HG02981 (cell line): ENCODE data around the gene LYPD6B.

Experiments
- ATAC-seq: cut with Tn5 transposase; IDR thresholded peaks from one replicate; pipeline ENCODE4 v1.9.1; 2021; ENCODE audit warnings: mild to moderate bottlenecking, moderate library complexity; ENCODE audit not compliant: unreplicated experiment

The LYPD6B gene

DNA sequence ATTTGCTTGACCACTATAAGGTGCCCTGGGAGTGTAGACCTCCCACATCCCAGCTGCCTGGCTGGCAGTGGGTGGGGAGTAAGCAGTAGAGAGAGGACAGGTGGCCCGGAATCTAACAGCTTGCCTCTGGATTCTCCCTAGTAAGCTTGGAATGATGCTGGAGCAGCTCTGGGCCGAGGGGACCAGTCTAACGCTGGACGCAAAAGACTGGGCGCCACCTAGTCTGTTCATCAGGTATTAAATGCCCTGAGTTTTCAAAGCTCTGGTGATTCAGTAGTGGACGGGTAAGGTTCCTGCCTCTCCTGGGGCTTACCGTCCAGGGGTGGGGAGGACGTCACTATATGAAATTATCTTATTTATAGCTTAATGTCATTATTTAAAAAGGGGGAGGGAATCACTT, 648 bp upstream of the LYPD6B start:
- ATAC-seq = no peak

DNA sequence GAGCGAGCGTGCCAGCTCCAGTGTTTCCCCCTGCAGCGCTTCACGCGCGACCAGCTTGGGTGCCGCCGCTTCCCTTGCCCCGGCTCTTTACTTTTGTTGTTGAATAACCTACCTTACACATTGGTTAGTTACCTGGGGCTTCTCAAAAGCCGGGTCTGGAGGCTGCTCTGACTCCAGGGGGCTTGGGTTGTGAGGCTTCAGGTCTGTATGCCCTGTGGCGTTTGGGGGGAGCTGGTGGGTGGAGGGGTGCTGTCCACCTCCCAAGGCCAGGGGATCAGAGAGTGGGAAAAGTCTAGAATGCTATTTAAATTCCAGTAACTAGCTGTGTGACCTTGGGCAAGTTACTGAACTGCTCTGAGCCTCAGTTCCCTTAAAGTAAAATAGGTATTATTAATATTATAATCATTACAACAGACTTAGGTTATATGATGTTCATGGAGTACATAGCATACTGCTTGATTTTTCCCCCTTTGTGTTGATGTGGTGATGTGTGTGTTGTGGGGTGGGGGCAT, 770 bp downstream of the LYPD6B start:
- ATAC-seq = no peak

DNA sequence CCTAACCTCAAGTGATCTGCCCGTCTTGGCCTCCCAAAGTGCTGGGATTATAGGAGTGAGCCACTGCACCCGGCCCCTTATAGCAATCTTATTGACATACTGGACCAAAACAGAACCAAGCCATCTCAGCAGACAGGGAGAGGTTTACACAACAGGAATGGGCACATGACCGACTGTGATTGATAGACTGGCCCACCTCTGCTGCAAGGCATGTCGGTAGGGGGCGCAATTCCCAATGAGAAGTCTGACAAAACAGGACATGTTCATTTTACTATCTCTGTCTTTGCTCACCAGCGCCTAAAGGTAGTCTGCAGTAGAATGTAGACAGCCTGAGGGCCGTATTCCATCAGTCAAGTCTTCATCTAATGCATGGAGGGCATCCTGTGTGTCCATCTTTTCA, 2.0 kb downstream of the LYPD6B start:
- no peak for ATAC-seq

DNA sequence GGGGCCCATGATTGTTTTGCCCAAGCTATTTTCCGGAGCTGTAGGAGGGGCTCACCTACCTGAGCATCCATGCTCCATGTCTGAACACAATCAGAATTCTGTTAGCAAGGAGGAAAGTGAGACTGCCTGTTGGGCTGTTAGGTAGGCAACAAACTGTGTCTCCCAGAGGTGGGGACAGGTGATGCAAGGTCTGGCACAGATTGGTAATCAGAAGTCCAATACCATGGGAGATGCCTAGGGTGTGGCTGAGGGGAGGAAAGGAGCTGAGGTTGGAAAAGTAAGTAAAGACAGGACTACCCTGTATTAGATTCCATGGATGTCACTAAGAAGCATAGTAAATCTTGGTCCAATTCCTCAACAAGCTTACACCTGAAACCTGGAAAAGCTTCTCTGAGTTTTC, 3.0 kb downstream of the LYPD6B start:
- no peak for ATAC-seq

DNA sequence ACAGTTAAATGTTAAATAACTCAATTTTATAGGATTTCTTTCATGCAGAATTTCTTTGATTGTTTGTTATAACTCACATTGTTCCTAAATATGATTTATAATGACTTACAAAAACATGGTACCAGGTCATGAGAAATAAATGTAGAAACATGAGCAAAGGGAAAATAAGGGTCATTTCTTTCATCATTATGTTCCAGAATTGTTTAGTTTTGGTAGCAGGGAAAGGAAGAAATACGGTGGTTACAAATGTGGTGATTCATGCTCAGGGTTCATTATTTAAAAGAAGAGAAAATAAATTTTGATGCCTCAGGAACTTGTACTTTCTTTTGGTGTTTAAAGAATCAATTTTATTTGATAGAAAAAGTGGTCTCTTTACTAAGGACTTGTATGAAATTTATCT, 4.4 kb downstream of the LYPD6B start:
- no peak for ATAC-seq

DNA sequence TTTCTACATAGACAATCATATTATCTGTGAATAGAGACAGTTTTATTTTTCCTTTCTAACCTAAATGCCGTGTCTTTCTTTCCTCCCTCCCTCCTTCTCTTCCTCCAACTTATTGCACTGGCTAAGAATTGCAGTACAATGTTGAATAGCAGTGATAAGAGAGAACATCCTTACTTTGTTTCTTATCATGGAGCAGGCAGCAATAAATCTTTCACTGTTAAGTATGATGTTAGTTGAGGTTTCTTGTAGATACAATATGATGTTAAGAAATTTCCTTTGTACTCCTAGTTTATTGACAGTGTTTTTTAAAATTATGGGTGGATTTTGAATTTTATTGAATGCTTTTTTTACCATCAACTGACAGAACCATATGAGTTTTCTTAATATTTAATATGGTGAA, 6.0 kb downstream of the LYPD6B start:
- ATAC-seq = no peak

DNA sequence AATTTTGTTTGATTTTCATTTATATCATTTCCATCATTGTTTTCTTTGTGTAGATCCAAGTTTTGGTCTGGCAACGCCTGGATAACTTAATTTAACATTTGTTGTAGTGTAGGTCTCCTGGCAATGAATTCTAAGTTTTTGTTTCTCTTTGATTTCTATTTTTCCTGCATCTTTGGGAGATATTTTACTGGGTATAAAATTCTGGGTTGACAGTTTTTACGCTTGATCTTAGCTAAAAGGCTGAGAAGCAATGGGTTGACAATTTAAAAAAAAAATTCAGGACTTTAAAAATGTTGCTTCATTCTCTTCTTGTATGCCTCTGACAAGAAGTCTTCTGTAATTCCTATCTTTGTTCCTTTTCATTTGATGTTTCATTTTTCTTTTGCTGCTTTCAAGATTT, 8.6 kb downstream of the LYPD6B start:
- ATAC-seq = no peak

DNA sequence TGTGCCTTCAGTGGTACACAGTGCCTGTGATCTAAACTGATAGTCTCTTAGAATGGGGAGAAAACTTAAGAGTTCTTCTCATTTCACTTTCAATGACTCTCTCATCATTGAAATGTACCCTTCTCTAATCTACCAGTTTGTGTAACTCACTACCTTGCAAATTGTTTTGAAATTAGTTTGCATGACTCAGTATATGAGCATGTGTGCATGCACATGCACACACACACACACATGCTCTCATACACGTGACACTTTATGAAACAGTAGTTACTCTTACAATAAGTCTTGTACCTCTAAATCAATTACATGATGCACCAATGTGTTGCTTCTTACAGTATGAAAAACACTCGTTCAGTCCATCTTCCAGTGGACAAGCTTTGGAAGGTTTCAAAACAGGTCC, 10.6 kb downstream of the LYPD6B start:
- ATAC-seq = no peak

DNA sequence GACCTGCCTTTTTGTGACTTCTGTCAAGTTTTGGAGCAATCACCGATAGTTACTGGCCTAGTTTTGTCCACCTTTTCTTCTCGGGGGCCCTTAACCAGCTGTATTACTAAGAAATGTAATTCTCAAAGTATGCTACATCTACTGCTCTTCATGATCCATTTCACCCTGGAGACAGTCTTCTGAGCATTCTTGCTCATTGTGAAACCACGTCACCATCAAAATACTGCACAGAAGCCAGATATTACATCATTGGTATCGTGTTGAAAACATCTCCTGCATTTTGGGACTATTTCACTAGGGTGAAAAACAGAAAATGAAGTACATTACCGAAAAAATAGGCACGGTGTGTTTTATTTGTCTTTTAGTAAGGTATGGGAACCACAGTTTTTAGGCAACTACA, 11.7 kb downstream of the LYPD6B start:
- ATAC-seq = no peak

DNA sequence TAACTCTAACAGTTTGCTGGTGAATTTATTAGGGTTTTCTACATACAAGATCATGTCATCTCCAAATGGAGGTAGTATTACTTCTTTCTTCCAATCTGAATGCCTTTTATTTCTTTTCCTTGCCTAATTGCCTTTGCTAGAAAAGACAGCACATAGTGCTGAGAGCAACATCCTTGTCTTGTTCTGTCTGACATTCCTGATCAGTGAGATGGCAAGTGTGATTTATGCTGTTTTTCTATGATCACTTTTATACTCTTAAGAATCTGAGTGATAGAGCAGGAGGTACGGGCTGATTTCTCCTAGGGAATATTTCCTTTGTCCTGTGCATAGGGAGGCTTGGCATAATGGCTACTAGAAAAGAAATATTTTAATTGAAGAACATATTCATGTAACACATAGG, 17.3 kb downstream of the LYPD6B start:
- ATAC-seq = no peak

DNA sequence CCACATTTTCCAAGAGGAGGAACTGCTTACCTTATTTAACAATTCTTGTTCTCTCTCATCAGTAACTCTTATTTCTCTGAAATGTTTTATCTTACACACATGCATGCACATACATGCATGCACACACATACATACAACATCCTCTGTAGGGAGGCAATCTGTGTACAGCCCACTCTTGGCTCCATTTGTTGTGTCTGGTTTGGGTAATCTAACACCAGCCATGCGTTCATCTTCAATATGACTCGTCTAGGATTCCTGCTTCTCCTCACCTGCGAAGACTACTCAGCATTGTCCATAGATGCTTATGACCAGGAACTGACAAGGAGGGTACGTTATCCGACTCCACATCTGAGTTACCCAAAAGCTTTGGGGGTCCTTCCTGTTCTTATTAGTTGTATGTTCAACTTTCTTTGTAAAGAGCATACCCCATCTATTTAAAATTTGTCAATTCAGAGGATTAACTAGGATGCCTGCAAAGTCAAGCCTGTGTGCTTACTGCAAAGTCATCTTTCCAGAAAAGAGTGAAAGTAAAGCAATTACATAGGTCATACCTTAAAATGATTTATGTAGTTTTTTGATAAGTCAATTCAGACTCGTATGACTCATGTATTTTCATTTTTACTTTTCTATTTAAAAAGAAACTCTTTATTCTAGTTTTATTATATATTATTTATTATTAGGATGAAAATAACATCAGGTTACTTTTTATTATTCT, 18.2 kb downstream of the LYPD6B start:
- ATAC-seq = no peak

DNA sequence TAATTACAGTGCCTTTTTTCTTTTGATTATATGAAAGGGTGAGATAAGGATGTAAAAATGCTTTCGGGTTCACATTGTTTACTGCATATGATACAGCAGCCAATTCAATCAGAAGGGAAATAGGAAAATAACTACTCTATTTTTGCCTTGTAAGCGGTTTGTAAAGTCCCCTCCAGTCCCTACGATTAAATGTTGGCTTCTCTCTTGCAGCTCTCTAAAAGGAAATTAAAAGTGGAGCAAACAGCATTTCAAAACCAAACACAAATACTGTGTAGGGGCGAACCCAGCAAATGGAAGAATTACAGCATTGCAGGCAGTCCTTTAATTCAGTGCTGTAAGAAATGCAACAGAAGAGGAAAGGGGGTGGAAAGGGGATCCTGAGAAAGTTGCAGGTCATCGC, 18.9 kb downstream of the LYPD6B start:
- ATAC-seq = no peak

DNA sequence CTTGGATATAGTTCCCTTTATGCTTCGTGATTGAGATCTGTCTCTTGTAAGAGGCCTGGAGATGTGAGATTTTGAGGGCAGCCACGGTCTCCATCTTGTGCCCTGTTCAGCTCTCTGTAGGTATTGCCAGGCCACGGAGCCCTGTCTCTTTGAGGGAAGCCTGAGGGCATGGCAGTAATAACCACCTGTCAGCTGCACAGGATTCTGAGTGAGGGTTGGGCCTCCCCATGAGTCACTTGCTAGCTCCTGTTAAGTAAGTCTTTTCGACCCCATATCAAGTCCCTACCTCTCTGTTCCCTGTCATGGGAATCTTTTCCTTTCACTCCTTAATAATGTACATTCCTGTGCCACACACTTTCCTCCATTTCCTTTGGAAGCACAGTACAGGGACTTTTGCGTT, 20.4 kb downstream of the LYPD6B start:
- no peak for ATAC-seq

DNA sequence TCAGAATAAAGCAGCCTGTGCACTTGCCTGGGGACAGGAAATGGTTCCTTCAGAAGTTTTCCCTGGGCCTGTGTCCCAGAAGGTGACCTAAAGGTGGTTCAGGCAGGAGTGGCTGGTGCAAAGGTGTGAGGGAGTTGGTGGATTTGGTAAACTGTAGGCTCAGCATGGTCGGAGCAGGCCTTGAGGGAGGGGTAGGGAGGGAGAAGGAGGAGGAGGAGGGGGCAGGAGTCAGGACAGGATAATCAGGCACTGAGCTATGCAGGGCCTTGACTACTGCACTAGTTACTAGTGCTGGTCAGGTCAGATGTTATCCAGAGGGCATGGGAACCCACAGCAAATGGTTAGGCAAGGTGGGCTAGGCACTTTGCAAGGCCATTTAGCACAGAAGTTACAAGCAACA, 21.3 kb downstream of the LYPD6B start:
- no peak for ATAC-seq

DNA sequence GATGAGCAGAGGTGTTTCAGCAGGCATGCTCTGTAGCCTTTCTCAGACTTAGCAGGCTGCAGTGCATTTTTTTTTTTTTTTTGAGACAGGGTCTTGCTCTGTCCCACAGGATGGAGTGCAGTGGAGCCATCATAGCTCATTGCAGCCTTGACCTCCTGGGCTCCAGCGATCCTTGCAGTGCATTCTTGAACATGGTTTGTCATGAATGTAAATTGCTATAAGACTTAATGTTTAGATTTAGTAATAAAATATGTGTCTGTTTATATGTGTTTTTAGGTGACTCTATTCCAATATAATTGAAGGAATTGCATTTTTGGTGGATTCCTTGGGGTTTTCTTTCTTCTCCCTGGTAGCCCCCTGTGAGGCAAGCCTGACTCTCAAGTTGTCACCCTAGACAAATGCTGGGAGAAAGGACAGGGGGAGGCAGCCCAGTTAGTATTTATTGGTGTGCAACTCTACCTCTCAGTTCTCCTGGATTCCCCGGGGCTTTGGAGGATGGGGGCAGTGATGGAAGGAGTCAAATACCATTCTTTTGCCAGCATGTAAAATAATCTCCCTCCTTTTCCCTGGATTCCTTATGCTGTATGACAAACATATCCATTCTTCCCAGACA, 22.7 kb downstream of the LYPD6B start:
- no peak for ATAC-seq

DNA sequence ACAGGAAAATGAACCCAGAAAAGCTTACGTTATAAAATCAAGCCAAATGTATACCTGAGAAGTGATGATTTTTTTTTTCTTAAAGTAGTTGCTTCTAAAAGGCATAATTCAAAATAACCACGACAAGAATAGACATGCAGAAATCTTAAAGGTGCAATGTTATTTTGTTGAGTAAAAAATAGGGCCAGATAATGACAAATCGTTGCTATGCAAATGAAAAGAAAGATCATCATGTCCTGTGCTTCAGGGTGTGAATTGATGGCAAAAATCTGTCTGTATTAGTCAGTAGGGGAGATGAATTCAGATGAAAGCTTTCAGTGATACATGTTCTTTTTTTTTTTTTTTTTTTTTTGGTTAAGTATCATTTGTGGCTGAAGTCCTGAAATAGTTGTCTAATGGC, 24.0 kb downstream of the LYPD6B start:
- ATAC-seq = no peak

DNA sequence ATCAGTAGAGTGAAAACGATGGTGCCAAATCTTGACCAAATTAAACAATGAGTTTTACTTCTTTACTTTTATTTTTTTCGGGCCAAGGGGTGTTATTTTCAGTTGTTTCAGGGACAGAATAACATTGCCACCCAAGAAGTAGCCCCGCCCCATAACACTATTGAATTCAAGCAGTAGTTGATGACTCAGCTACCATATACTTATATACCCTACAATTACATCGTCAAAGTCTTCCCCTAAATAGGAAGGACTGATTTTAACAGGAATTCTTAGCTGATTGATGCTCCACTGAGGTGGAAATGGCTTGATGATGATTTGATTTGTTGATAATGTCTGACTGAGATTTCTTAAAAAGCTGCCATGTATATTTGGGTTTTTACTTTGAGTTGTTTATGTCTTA, 24.7 kb downstream of the LYPD6B start:
- no peak for ATAC-seq

DNA sequence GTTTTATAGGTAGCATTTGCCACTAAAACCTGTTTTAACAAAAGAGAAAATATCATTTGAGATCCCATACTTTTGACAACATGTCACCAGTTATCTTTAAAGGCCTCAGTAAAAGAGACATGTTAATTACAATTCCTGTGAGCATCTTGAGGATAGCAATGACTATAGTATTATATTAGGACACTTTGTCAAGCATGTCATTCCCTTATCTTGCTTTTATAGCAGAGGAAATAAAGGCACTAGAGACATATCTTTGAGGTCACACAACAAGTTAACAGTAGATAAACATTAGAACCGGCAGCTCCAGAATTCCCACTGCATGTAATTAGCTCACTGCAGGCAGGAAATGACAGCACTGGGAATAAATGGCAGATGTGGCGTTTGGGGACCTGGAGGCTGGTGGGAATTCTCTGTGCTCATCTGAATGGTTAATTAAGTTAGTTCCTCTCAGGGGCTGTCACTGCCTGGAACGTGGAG, 25.9 kb downstream of the LYPD6B start:
- no peak for ATAC-seq

DNA sequence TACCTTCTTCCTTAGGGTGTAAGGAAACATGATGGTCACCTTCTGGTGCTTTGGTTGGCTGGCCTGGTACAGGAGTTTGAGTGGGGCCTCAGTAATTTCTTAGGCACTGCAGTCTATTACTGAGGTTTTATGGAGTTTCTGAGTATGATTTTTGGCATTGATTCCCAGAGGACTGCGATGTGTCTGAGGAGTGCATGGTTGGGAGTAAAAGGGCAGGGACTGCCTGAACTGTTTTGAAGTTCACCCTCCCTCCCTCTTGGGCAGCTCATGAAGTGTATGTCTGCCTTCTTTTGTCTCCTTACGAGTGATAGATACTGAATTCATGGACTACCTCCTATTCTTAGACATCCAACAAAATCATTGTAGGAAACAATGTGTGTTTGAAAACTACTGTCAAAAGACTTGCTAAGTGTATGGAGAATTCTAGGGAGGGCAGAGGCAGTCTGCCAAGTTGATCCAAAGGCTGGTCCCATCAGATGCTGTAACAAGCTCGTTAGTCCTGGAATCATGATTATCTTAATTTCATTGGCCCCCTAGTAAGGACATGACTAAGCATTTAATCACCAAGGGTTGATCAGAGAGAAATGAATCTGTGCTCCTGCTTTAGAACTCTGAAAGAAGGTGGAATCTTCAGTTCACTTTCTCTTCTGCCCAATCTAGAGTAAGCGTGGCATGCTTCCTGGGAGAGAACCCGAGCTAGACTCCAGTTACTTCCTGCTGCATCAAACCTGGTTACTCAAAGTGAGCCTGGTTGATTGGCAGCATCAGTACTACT, 26.5 kb downstream of the LYPD6B start:
- ATAC-seq = no peak

DNA sequence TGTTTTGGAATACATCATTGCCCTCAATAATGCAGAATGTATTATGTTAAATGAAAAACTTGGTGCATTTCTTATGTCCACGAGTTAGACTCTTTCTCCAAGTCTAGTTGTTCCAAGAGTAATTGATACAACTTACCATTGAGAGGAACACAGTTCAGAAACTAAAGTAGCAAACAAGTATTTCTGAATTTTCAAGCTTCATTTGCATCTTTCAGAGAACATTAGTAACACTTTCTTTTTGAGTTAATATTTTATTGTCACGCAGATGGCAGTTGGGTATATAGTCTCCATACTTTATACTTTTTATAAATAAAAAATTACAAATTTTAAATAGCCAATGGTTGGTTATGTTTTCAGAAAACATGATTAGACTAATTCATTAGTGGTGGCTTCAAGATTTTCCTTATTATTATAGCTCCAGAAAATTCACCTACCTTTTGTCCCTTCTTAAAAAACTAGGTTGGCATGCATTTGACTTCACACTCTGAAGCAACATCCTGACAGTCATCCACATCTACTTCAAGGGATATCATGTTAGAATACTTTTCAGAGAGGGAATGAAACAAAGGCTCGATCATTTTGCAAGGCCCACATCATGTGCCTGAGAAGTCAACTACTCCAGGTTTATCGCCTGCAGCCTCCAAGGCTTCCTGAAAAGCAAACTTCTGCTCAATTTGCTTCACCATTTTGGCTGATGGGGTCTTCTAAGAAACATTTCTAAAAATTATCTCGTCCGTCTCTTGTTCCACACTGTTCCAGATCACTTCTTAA, 29.9 kb downstream of the LYPD6B start:
- no peak for ATAC-seq
